IPS-15b (cell line): ENCODE measurements around the gene VRK2.
"Not testable (repeated sequence)": the region's sequence is repeated elsewhere in the genome, so short reads cannot be mapped to it uniquely, and the experiment has no call there.

Experiments used
- H3K27me3 ChIP-seq: one replicate; pipeline ENCODE4 v1.6.1; 2013; ENCODE audit warnings: low read length; ENCODE audit not compliant: control insufficient read depth, insufficient read depth
- H3K36me3 ChIP-seq: one replicate; pipeline ENCODE4 v1.6.1; 2013; ENCODE audit warnings: low read length; ENCODE audit not compliant: control insufficient read depth, insufficient read depth
- H3K4me1 ChIP-seq: one replicate; pipeline ENCODE4 v1.6.1; 2013; ENCODE audit warnings: mild to moderate bottlenecking, low read length; ENCODE audit not compliant: control insufficient read depth, insufficient read depth
- H3K4me3 ChIP-seq: one replicate; pipeline ENCODE4 v1.5.1; 2013; ENCODE audit warnings: low read depth, low read length
- H3K9ac ChIP-seq: one replicate; pipeline ENCODE4 v1.6.1; 2013; ENCODE audit warnings: low read depth, mild to moderate bottlenecking, low read length
- H3K9me3 ChIP-seq: one replicate; pipeline ENCODE4 v1.6.1; 2013; ENCODE audit warnings: mild to moderate bottlenecking, low read length; ENCODE audit not compliant: control insufficient read depth, insufficient read depth

Gene VRK2

GRCh38 chr2:58146707-58147106 is 100.1 kb downstream of the VRK2 start:
- no peak overlapping the region for H3K9ac ChIP-seq
- no peaks in the 10 kb centered on the region for H3K36me3 ChIP-seq
- H3K9me3 ChIP-seq = no peaks in the 10 kb centered on the region
- H3K27me3 ChIP-seq = no peaks in the 10 kb centered on the region
- H3K4me1 ChIP-seq = no peaks in the 10 kb centered on the region
- H3K4me3 ChIP-seq = no peak overlapping the region

GRCh38 chr2:58155160-58155778 is 108.7 kb downstream of the VRK2 start:
- Histone ChIP-seq H3K9ac (no peak overlapping the region), H3K4me1 (peaks cover 3% of the 10 kb centered on the region), H3K9me3 (no peaks in the 10 kb centered on the region), H3K36me3 (no peaks in the 10 kb centered on the region), H3K4me3 (no peak overlapping the region), H3K27me3 (no peaks in the 10 kb centered on the region)

- no peak overlapping the region for H3K4me3 ChIP-seq
- H3K27me3 ChIP-seq = no peaks in the 10 kb centered on the region
- H3K9ac ChIP-seq = no peak overlapping the region
- H3K36me3 ChIP-seq = no peaks in the 10 kb centered on the region
- peaks cover 3% of the 10 kb centered on the region for H3K4me1 ChIP-seq
- no peaks in the 10 kb centered on the region for H3K9me3 ChIP-seq
Observed at GRCh38 chr2:58156780-58157179, 110.2 kb downstream of the VRK2 start.

GRCh38 chr2:58157754-58158153 is 111.1 kb downstream of the VRK2 start:
- Histone ChIP-seq H3K4me3 (no peak overlapping the region), H3K27me3 (no peaks in the 10 kb centered on the region), H3K9ac (no peak overlapping the region), H3K36me3 (no peaks in the 10 kb centered on the region), H3K4me1 (peaks cover 3% of the 10 kb centered on the region), H3K9me3 (no peaks in the 10 kb centered on the region)

- no peaks in the 10 kb centered on the region for H3K36me3 ChIP-seq
Observed at GRCh38 chr2:58158481-58158880, 111.9 kb downstream of the VRK2 start.

GRCh38 chr2:58163913-58164312 is 117.3 kb downstream of the VRK2 start:
- Histone ChIP-seq H3K27me3 (no peaks in the 10 kb centered on the region), H3K4me1 (no peaks in the 10 kb centered on the region), H3K9me3 (no peaks in the 10 kb centered on the region), H3K4me3 (no peak overlapping the region), H3K9ac (no peak overlapping the region), H3K36me3 (peaks cover 2% of the 10 kb centered on the region)

More at GRCh38 chr2:58158481-58158880, 111.9 kb downstream of the VRK2 start:
- no peaks in the 10 kb centered on the region for H3K27me3 ChIP-seq
- peaks cover 3% of the 10 kb centered on the region for H3K4me1 ChIP-seq
- no peak overlapping the region for H3K4me3 ChIP-seq
- H3K9me3 ChIP-seq = no peaks in the 10 kb centered on the region
- no peak overlapping the region for H3K9ac ChIP-seq

GRCh38 chr2:58168130-58168529 is 121.5 kb downstream of the VRK2 start:
- not testable (repeated sequence) for H3K27me3 ChIP-seq, H3K9me3 ChIP-seq, H3K9ac ChIP-seq, H3K36me3 ChIP-seq, H3K4me1 ChIP-seq, H3K4me3 ChIP-seq

GRCh38 chr2:58169845-58170244 is 123.2 kb downstream of the VRK2 start:
- H3K4me3 ChIP-seq, H3K9me3 ChIP-seq, H3K4me1 ChIP-seq, H3K27me3 ChIP-seq, H3K9ac ChIP-seq, H3K36me3 ChIP-seq: not testable (repeated sequence)

- H3K36me3 ChIP-seq = not testable (repeated sequence)
Observed at GRCh38 chr2:58170334-58170933, 123.8 kb downstream of the VRK2 start.

GRCh38 chr2:58171831-58172230 is 125.2 kb downstream of the VRK2 start:
- H3K9me3 ChIP-seq, H3K36me3 ChIP-seq, H3K27me3 ChIP-seq, H3K4me1 ChIP-seq, H3K9ac ChIP-seq: not testable (repeated sequence)
- peak overlapping the region; percentile 37 for H3K4me3 ChIP-seq

More at GRCh38 chr2:58170334-58170933, 123.8 kb downstream of the VRK2 start:
- H3K4me1 ChIP-seq, H3K9me3 ChIP-seq, H3K9ac ChIP-seq, H3K27me3 ChIP-seq, H3K4me3 ChIP-seq: not testable (repeated sequence)

- not testable (repeated sequence) for H3K4me1 ChIP-seq, H3K9me3 ChIP-seq, H3K27me3 ChIP-seq, H3K36me3 ChIP-seq, H3K9ac ChIP-seq, H3K4me3 ChIP-seq
Observed at GRCh38 chr2:58177187-58177586, 130.6 kb downstream of the VRK2 start.

GRCh38 chr2:58180175-58180574 is 133.6 kb downstream of the VRK2 start:
- not testable (repeated sequence) for H3K36me3 ChIP-seq, H3K4me1 ChIP-seq, H3K4me3 ChIP-seq, H3K9ac ChIP-seq, H3K9me3 ChIP-seq, H3K27me3 ChIP-seq
